Mucosa of gallbladder (tissue), 1 donor: ENCODE results near the gene GJD3. TPM values are rescaled to one million over a fixed set of nuclear protein-coding genes. Genes with fewer than 3 reads are reported as not detected.

Experiments used
- DNase-seq: peaks from one replicate; pipeline ENCODE4 v3.0.0-alpha.2; 2020; ENCODE audit warnings: low spot score
- total RNA-seq: library from RNA; stranded (reverse); gene quantifications from one replicate; pipeline ENCODE4 v1.2.1, GENCODE V29; 2021
- donor health status: DM: no; HTN: no; CAD: no.

GJD3 gene
- total RNA-seq, 1 donor from 2014 or later, result 1.9 TPM

GRCh38 chr17:40351359-40352236 lies 12.9 kb downstream of the GJD3 start:
- DNase-seq, result no peak

DNA sequence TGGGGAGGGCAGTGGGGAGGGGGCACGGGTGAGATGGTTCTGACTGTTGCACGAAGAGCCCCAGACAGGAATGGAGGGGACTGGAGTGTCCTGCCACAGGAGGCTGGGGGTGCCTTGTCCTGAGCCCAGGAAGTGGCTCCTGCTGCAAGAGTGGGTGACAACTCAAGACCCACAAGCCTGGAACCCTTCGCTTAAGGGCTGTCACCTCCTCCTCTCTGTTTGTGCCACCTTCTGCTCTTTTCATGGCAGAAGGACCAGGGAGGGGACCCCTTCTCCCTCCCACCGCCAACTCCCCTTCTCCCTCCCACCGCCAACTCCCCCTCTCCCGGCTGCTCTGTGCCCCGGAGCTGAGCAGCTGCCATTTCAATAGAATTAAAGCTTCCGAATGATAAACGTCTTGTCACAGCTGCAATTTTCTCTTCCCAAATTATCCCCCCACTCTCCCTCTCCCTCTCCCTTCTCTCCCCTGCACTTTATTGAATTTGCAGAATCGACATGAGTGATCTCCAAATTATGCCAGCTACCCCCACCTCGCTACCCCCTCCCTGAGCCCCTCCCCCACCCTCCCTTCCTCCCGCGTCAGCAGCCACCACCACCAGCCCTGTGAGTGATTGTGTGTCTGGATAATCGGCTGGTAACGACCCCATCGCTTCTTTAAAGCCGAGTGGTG lies 13.7 kb downstream of the GJD3 start:
- DNase-seq, result no peak

GRCh38 chr17:40349895-40350688 lies 14.4 kb downstream of the GJD3 start:
- no peak for DNase-seq

GRCh38 chr17:40349477-40349894 lies 15.1 kb downstream of the GJD3 start:
- no peak for DNase-seq

GRCh38 chr17:40348562-40349476 lies 15.7 kb downstream of the GJD3 start:
- DNase-seq, result peak; percentile 82

- DNase-seq, result no peak
Measured at GRCh38 chr17:40348136-40348504, 16.4 kb downstream of the GJD3 start.

GRCh38 chr17:40347319-40348135 lies 17.0 kb downstream of the GJD3 start:
- DNase-seq, result no peak

- no peak for DNase-seq
Measured at GRCh38 chr17:40346765-40347158, 17.8 kb downstream of the GJD3 start.

GRCh38 chr17:40345994-40346764 lies 18.4 kb downstream of the GJD3 start:
- no peak for DNase-seq

GRCh38 chr17:40345161-40345993 lies 19.2 kb downstream of the GJD3 start:
- DNase-seq, result peak; percentile 86

DNA sequence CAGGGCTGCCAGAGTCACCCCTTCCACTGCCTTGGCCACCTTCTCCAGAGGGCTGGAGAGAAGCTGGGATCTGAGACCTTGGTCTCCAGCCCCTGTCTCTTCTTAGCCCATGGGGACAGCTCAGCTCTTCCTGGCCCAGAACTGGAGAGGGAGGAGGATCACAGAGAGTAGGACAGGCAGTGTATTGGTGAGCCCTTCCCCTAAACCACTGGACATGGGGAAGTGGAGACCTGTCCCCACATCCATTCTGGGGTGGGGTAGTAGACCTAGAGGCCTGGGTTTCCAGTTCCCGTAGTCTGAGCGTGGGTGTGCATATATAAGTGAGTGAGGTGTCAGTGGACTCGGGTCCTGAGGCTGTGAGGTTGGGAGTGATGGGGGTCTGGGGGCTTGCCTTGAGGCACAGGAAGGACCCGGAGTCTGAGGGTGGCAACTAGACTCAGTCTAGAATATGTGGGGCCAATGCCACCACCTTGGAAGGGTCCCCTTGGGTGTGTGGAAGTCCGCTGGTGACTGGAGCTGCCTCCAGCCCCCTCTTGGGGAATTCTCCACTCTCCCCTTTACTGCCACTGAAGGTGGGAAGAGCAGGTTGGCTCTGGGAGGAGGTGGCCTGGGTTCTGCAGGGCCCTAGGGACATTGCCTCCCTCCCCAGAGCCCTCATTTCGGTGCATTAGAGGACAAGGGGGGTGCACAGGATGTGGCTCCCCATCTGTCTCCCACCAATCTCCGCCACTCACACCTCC lies 19.9 kb downstream of the GJD3 start:
- no peak for DNase-seq

DNA sequence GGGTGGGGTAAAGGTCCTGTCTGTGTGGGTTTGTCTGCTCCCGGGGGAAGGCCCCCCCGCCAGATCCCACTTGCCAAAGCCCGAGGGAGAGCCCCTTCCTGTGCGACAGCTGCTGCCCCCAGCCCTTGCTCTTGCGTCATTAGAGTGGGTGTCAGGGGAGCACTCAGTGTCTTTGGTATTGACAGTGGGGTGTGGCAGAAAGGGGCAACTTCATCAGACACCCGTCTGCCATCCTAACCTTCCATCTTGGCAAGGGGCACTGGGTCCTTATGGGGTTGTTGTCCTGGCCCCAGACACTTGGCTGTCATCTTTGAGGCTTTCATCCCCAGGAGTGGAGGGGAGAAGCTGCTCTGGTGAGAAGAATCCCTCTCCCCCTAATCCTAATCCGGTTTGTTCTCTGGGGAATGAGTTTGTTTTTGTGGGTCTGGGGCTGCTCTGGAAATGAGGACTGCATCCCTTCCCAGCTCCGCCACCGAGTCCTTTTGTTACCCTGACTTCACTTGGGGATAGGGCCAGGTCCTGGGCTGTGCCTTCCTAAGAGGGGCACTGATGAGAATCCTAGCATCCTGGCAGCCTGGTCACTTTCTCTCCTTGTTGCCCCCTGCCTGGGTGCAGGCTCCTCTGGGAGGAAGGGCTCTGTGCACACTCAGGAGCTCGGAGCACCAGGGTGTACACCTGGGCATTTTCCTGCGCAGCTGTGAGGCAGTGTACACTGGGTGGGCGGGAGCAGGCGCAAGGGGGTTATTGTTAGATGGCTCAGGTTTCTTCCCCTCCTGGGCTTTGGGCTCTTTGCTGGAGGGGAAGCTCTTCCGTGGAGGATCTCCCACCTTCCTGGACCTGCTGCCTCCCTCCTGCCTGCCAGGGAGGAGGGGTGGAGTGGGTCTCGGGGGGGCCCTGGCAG lies 21.1 kb downstream of the GJD3 start:
- no peak for DNase-seq

- no peak for DNase-seq
Measured at GRCh38 chr17:40342504-40343218, 21.9 kb downstream of the GJD3 start.

DNA sequence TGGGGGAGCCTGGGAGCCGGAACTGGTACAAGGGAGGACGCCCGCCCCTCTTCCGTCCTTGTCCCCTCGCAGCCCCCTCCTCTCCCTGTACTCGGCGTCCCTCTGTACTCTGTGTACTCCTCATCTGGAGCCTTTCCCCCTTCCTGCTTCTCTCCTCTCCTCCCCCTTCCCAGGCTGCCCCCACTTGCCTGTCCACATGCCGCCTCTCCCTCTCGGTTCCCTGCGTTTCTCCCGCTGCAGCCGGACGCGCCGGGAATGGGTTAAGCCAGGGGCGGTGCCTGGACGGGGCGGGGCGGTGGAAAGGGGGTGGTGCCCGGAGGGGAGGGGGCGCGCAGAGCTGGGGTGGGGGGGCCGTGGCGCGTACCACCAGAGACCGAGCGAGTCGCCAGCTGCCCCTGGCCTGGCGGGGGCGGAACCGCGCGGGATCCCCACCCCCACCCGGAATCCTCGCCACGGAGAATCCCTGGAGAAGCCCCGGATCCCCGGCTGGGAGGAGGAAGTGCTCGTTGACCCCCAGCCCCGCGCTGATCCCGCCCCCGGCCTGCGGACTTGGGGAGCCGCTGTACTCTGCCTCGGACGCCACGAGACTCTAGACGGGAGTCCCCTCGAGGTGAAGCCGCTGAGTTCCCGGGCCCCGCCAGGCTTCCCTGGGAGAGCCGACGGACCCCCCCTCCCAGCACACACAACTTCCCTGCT lies 22.6 kb downstream of the GJD3 start:
- DNase-seq, result peak; percentile 72
